NCI-H2196 (cell line): ENCODE results near the gene TRIM44.
A peak's percentile ranks its signal among the peaks of the same experiment; 100 is the strongest.
"Not testable (repeated sequence)": the region's sequence is repeated elsewhere in the genome, so short reads cannot be mapped to it uniquely, and the experiment has no call there.

Experiments used
- DNase-seq: peaks from one replicate; lab custom pipeline; 2025; ENCODE audit not compliant: unreplicated experiment; lab: John Stamatoyannopoulos, UW

TRIM44 gene

GRCh38 chr11:35812828-35813227 lies 150.3 kb downstream of the TRIM44 start:
- no peak for DNase-seq

GRCh38 chr11:35814081-35814695 lies 151.6 kb downstream of the TRIM44 start:
- no peak for DNase-seq

- no peak for DNase-seq
These were observed 152.2 kb downstream of the TRIM44 start for GRCh38 chr11:35814720-35815305.

GRCh38 chr11:35815556-35816315 lies 153.2 kb downstream of the TRIM44 start:
- no peak for DNase-seq

GRCh38 chr11:35820614-35821013 lies 158.0 kb downstream of the TRIM44 start:
- no peak for DNase-seq

- no peak for DNase-seq
These were observed 160.4 kb downstream of the TRIM44 start for GRCh38 chr11:35822815-35823495.

- no peak for DNase-seq
These were observed 161.2 kb downstream of the TRIM44 start for GRCh38 chr11:35823742-35824298.

GRCh38 chr11:35825386-35825785 lies 162.8 kb downstream of the TRIM44 start:
- no peak for DNase-seq

- DNase-seq = no peak
These were observed 163.4 kb downstream of the TRIM44 start for GRCh38 chr11:35826006-35826405.

GRCh38 chr11:35826949-35827348 lies 164.4 kb downstream of the TRIM44 start:
- no peak for DNase-seq

- DNase-seq = no peak
These were observed 173.6 kb downstream of the TRIM44 start for GRCh38 chr11:35836205-35836604.

GRCh38 chr11:35838071-35838470 lies 175.5 kb downstream of the TRIM44 start:
- no peak for DNase-seq

GRCh38 chr11:35838697-35839367 lies 176.3 kb downstream of the TRIM44 start:
- DNase-seq = not testable (repeated sequence)

GRCh38 chr11:35839368-35840161 lies 177.0 kb downstream of the TRIM44 start:
- DNase-seq = no peak

- DNase-seq = no peak
These were observed 179.2 kb downstream of the TRIM44 start for GRCh38 chr11:35841733-35842132.

GRCh38 chr11:35842958-35843357 lies 180.4 kb downstream of the TRIM44 start:
- peak; percentile 7 for DNase-seq

GRCh38 chr11:35844579-35844978 lies 182.0 kb downstream of the TRIM44 start:
- DNase-seq = no peak

GRCh38 chr11:35845860-35846259 lies 183.3 kb downstream of the TRIM44 start:
- DNase-seq = no peak

GRCh38 chr11:35846874-35847273 lies 184.3 kb downstream of the TRIM44 start:
- no peak for DNase-seq

- DNase-seq = no peak
These were observed 184.9 kb downstream of the TRIM44 start for GRCh38 chr11:35847473-35847872.
